HG02884 (cell line): ENCODE measurements around the gene IMPACT.

ENCODE experiments used
- ATAC-seq: cut with Tn5 transposase; IDR thresholded peaks from one replicate; pipeline ENCODE4 v1.9.1; 2021; ENCODE audit warnings: mild to moderate bottlenecking, moderate library complexity; ENCODE audit not compliant: unreplicated experiment

IMPACT gene

DNA sequence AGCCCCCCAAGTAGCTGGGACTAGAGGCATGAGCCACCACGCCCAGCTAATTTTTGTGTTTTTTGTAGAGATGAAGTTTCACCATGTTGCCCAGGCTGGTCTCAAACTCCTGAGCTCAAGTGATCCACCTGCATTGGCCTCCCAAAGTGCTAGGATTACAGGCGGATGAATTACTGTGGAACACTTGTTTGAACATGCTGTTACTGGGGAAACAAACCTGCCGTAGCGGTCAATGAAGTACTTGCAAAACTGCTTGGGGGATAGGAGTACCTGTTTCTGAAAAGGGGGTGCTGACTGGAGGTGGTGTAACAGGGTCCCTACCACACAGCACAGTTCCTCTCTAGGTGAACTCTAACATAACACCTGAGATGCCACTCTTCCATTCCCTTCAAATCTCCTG is 5.9 kb upstream of the IMPACT start:
- no peak for ATAC-seq

DNA sequence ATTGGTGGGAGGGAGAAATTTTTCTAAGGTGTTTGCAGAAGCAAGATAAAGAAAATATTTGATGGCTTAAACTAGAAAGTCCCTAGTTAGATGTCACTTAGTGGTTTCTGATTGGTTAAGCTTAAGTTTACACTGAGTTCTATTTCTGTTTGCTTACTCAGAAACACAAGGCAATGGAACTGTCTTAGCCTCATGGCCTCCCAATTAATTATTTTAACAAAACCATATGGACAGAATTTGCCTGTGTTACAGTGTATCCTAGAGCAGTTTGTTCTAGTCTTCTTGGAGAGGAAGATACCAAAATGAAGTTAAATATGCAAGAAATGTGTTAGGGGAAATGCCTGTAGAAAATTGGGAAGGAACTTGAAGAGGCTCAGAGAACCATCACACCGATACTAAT is 4.6 kb upstream of the IMPACT start:
- no peak for ATAC-seq

DNA sequence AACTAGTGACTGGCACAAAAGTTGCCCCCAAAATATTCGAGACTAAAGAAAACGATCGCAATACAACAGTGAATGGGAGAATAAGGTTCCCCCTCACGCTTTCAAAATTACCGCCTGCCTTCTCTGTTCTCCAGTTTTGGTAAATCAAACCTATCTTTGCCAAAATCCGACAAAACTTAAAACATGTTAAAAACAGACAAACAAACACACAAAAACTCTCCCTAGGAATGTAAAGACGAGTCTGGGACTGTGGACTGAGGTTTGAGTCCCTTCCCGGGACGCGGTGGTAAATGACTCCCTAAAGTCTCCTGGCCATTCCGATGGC is 435 bp upstream of the IMPACT start:
- no peak for ATAC-seq

DNA sequence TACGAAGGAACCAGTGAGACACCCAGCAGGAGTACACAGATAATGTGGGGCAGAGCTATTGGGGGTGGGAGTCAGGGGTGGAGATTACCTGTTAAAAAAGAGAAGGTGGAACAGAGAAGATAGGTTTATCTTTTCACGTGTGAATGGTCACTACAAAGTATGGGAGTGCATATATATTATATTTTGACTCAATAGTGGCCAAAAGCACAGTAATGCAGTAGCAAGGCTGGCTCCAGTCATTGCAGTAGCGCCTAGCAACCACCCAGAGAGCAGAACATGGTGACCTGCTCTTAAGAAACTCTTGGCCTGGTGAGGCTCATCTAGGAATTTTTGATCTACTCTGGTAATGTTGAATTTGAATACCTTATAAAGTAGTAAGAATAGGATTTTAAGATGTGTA is 1.0 kb downstream of the IMPACT start:
- no peak for ATAC-seq

DNA sequence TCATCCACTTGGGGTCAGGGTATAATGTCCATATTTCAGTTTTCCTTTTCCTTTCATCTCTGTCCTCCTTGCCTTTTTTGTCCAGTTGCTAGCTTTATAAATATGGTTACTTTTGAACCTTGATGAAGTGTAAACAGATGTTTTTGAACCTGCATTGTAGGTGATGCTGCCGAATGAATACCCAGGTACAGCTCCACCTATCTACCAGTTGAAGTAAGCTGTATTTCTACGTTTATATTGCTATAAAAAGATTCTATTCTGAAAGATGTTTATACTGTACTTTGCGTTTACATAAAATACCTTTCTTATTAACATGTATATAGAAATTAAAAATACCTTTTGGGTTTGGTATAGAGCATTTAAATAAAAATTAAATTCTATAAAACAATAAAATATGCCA is 2.2 kb downstream of the IMPACT start:
- ATAC-seq: no peak

DNA sequence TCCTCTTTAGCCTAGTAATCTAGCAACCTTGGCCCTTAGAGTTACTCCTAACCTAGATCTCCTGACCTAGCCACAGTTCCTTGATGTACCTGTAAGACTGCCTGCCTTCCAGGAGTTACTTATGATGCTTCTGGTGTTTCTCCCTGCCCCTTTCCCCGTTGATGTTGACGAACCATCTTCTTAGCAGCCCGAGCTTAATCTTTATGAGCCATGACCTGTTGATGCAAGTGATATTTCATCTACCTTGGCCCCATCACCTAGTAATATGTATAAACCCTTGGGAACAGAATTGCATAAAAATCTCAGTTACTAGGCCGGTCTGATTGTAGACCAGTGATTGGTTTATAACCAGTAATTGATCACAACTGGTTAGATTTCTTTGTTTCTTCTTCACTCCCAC is 2.7 kb downstream of the IMPACT start:
- ATAC-seq: no peak

DNA sequence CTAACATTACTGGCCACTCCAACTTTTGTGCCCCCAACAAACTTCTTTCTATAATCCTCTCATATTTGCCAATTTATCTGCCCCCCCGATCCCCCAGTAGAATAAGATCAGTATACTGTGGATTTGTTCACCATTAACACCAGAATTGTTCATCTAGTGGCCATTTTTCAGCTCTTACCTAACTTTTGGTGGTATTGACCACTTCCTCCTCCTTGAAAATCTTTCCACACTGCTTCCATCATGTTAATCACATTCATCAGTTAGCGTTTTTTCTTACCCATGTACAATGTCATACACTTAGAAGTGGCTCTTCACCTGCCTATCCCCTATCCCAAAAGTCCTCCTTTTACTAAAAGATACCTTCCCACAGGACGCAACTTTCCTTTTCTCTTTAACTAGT is 6.1 kb downstream of the IMPACT start:
- no peak for ATAC-seq

DNA sequence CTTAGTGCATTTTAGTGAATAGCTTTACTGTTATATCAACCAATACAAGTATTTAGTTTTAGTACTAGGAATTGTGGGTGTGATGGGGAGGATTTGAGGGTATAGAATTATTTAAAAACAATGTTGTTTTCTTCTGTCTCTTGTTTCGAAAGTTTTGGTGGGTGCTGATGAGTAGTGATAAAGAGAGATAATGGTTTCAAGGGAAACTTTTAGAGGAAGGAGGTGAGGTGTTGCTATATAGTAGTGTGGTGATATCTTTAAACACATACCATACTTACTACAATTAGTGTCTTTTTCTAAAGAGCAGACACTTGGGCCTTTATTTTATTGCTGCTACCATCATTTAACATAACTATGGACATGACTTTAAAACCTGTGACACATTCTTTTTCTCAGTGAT is 10.5 kb downstream of the IMPACT start:
- no peak for ATAC-seq

DNA sequence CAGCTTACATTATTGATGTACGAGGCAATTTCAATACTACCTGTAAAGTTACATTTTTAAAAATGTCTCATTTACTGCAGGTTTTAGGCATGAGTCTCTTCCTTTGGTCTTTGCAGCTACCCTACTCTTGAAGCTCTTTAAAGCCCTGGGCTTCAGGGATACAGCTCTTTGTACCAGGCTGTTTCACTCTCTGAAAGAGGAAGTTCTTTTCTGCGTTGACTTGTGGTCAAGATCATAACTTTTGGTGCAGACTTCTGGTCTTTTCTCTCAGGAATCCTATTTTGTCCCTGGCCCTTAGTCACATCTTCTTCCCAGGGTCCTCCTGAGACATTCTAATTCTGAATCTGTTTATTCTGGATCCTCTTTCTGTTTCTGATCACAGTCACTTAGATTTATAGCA is 17.4 kb downstream of the IMPACT start:
- ATAC-seq: peak; percentile 69

DNA sequence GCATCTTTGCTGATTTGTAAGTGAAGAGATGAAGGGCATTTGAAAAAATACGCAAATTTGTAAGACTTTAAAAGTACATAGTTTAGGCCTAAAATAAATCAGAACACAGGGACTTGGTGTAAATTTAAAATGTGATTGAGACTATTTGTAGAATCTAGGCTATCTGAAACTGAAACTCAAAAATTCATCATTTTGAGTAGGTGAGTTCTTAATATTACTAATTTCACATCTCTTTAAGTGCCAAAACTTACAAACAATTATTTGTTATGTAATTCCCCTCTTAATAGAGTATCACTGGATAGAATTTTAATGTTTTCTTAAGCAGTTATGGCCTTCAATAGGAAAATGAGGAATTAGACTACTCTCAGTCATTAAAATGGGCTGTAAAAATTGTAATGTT is 20.0 kb downstream of the IMPACT start:
- no peak for ATAC-seq

DNA sequence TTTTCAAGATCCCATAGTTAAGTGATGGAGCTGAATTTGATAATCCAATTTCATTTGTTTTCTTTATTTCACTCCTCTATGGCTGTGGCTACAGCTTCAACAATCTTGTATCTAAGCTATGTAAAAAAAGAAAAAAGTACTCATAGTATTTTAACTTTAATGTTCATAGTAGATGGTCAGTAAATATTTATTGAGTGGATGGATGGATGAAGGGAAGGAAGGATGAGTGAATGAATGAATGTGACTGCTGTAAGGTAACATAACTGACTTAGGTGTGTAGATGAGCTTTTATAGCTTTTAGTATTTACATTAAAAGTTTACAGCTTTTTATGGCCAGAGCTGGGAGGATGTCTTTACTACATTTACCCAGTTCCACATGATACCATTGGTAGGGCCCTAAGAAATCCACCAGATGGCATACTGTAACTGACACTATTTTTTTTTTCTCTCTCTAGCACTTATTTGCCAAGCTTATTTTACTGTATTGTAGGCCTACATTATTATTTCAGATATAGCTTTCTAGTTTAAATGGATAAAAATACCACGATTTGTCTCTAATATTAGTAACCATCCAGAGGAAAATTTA is 20.6 kb downstream of the IMPACT start:
- no peak for ATAC-seq

DNA sequence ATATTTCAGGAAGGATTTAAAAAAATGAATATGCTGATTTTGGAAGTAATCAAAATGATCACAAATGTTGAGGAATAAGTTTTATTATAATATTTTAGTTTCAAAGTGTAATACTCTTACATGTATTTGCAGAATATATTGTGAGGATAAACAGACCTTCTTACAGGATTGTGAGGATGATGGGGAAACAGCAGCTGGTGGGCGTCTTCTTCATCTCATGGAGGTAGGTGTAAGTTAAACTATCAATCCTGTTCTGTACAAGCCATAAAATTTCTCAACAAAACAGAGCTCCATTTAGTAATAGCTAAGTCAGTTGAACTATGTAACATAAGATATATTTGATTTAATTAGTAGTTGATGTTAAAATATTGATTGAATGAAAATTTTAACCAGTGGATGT is 21.5 kb downstream of the IMPACT start:
- no peak for ATAC-seq

DNA sequence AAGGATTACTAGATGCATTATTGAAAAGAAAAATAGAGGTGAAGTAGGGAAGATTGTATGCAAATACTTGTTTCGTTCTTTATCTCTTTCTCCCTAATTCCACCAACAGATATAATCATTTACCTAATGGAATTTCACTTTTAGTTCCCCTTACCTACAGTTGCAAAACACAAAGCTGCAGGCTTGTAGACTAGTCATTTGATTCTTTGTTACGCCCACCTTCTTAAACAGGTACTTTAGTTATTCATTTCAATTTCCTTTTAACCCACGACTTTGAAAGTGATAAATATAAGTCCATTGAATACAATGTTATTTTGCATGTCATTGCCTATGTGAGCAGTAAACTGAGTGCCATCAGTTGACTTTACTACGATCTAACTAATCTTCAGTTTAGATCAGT is 30.1 kb downstream of the IMPACT start:
- ATAC-seq: peak; percentile 93

DNA sequence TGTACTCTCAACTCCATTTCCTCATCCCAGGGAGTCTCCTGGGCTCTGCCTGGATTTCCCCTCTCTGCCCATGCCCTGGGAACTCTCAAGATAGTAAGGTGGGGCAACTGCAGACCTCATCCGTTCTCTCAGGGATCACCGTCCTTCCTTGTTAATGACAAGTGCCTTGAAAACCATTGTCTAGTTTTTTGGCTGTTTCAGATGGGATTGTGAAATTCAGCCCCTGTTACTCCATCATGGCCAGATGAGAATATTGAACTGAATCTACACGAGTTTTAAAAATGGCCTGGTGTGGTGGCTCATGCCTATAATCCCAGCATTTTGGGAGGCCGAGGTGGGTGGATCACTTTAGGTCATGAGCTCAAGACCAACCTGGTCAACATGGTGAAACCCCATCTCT is 33.3 kb downstream of the IMPACT start:
- no peak for ATAC-seq

DNA sequence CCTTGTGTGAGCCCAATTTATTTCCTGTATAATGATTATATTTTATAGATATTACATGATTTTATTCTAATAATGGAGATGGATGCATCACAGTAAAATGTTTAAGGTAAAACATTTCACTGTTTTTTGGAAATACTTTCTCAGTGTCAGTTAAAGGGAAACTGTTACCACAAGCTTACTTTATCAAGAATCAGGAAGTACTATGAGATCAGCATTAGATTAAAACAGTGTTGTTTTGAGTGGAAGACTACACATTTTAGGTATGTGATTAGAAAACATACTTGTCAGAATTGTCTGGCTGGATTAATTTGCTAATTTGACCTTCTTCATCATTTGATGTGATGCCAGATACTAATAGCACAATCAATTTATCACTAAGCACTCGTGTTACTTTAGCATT is 33.9 kb downstream of the IMPACT start, which contains the start of gene HRH4:
TSS of gene HRH4 (plus strand) at position 250 of the 400 bp plus-strand sequence. CDS start at position 342, 92 bp downstream.
- no peak for ATAC-seq

DNA sequence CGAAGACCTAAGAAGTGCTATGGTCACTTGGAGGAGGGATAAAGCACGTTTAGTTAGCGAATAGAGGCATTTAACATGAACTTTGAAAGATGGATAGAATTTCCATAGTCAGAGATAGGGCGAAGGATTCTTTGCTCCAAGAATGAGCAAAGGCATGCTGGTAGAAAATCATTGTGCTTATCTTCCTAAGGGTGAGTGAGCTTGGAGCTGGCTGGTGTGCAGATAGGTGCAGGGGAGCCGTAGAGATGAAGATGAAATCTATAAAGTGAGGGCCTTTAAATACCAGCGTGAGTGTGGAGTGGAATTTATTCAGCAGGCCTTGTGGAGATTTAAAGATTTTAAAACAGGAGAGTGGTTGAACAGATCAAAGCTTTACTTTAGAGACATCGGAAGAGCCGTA is 35.5 kb downstream of the IMPACT start:
- no peak for ATAC-seq

DNA sequence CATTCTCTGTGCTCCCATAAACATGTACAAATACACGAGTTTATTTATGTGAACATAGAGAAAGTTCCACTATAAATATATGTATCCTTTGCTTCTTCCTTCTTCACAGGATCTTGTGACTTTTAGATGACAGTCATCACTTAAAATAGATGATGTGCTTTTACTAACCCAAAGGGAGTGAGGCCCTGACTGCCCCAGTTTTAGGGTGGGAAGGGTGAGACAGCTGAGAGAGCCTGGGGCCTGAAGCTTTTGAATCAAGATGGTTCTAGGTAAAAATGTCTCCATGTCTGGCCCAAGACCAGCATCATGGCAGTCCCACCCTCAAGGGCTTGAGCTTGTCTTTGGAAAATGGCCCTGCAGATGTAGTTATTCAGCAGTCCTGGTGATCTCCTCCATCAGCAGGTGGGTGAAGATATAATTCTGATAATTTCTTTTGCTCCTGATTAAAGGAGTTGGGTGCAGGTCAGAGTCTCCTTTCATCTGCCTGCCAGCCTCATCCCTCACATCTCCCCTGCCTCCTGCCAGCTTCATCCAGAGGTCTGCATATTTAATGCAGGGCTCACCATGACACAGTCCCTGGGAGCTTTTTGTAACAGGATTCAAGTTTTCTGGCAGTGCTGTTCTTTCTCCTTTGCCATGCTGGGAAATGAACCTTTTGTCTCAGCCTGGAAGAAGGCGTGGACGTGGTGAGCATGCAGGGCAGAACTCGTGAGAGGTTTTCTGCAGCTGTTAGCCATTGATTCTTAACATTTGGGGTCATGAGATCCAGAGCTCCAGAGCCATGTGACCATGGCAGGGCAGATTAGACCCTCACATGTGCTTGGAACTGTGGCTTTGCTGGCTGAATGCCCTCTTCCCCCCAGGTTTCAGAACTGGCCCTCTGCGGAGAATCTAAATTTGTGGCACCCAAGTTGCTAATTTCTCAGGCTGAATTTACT is 36.6 kb downstream of the IMPACT start:
- ATAC-seq: no peak

DNA sequence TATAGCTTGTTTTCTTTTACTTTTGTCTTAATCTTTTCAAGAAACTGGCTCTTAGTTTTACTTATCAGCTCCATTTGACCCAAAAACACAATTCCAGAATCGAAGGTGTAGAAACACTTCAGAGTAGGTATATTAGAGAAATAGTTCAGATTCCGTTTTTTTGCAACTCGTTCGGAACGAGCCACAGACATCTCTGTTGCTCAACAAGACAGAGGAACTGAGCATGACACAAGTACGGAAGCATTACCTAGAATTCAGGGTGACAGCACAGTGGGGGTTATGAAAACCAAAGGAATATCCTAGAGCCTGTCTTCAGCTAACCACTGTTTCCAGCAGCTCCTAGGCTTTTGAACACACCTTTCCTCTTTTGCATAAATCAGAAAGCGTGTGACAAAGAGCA is 39.0 kb downstream of the IMPACT start:
- ATAC-seq: no peak

DNA sequence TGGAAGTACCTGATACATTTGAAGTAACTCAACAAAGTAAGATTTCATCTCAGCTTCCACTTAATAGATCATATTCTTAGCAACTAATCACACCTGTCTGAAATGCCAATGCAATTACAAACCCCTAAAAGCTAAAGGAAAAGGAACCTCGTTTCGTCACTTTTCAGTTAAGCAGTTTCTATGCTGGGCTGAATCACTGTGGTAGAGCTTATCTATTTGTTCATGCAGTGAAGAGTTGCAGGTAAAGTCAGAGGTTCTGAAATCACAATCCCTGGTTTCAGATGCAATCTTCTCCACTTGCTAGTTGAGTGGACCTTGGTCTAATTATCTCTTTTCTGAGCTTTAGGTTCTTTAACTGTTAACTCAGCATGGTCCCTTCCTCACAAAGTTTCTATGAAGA is 40.3 kb downstream of the IMPACT start:
- ATAC-seq: no peak

DNA sequence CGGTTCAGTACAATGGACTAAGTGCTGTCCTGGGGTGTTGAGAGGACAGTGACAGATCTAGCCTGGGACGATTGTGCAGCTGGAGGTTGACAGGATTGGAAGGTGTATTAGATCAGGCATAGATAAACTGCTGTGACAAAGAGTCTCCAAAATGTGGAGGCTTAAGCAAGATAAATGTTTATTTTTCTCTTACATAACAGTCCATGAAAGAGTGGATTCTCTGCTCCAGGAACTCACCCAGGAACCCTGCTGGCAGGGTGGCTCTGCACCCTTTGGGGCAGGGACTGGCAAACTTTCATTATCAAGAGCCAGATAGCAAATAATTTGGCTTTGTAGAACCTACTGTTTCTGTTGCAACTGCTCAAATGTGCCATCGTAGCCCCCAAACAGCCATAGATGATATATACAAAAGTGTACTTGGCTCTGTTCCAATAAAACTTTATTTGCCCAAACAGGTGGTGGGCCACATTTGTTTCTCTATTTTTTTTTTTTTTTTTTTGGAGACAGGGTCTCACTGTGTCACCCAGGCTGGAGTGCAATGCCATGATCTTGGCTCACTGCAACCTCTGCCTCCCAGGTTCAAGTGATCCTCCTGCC is 43.6 kb downstream of the IMPACT start:
- no peak for ATAC-seq

DNA sequence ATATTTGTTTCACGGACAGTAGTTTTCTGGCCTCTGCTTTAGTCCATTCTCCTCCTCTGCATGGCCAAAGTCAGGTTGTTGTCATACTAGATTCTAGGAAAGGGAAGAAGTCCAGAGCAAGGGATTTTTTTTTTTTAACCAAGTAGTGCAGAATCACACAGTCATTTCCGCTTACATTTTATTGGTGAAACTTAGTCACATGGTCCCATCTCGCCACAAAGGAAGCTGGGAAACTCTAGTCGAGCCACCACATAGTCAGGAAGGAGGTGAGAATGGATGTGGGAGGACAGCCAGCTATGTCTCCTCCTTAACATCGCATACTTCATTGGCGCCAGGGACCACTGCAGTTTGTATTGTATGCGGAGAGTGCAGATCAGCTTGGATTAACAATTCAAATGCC is 44.3 kb downstream of the IMPACT start:
- no peak for ATAC-seq

DNA sequence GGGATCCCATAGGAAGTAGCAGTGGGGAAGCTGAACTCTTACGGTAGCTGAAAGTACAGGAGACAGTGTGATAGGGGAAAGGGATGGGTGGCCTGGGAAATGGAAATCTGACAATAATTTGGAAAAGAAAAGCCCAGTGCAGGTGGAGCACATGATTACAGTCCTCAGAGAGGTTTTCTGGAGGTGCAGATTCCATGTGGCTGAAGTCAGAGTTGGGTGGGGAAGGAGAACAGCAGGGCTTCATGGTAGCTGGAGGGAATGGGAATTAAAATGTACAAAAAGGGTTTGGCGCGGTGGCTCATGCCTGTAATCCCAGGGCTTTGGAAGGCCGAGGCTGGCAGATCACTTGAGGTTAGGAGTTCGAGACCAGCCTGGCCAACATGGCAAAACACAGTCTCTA is 46.1 kb downstream of the IMPACT start:
- ATAC-seq: no peak
